ENCODE measurements around the gene MSANTD7. TPM values are rescaled to one million over a fixed set of nuclear protein-coding genes. Genes with fewer than 3 reads are reported as not detected.

Gene MSANTD7
- total RNA-seq, 1 experiment from 2014 or later: 25.0 TPM

DNA sequence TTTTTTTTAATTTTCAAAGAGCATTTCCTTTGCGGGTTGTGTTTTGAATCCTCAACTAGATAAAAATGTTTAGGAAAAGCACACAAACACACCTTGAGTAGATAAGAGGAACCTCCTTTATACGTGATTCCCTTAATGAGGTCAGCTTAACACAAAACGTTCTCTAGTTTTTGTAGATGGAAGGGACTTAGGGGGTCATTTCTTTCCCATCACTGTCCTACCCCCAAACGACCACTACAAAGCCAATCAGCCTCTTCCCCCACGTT, 41.8 kb downstream of the MSANTD7 start:
- DNase-seq: peak; percentile 61
- Histone ChIP-seq H3K9ac (ENCODE audit: low read length) (peak overlapping the region; percentile 86), H3K4me3 (ENCODE audit: low read length) (peak overlapping the region; percentile 83)

DNA sequence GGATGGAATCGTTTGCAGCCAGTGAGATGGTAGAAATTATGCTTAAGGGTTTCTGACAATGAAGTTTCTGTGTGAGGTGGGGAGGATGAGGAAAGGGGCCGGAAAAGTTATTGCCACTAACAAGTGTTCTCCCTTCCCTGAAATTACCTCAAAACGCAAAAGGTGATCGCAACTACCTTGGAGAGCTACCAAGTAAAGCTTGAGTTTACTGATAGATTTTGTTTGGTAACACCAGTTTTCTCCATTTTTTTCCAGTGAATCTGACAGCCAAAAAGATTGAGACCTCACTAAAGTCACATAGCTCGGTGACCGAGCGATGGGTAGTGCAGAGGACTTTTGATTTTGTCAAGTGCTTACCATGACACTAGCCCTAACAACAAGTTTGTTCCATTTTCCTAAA, 42.1 kb downstream of the MSANTD7 start:
- H3K4me1 ChIP-seq (ENCODE audit: low read length): peaks cover 36% of the 10 kb centered on the region
- peak overlapping the region; percentile 86 for H3K9ac ChIP-seq (ENCODE audit: low read length)
- H4K20me1 ChIP-seq (ENCODE audit: insufficient read depth, low read depth, low read length): no peaks in the 10 kb centered on the region
- H3K27me3 ChIP-seq (ENCODE audit: low read length): no peaks in the 10 kb centered on the region
- H3K27ac ChIP-seq (ENCODE audit: low read length): peak overlapping the region; percentile 36; the same call in 1 of the 2 replicates
- H3K36me3 ChIP-seq (ENCODE audit: insufficient read depth, low read length): peaks cover 15% of the 10 kb centered on the region; the same call in 1 of the 2 replicates
- peak overlapping the region; percentile 73 for H3K4me2 ChIP-seq (ENCODE audit: low read depth, low read length, poor library complexity, severe bottlenecking)
- H3K9me3 ChIP-seq (ENCODE audit: low read length): no peaks in the 10 kb centered on the region
- H3K79me2 ChIP-seq (ENCODE audit: low read length): peaks cover 95% of the 10 kb centered on the region
- no peak for DNase-seq
- H3K9me2 ChIP-seq (replicated peaks; ENCODE audit: insufficient read depth, low read length): no peaks in the 10 kb centered on the region
- H2AFZ ChIP-seq (ENCODE audit: low read length): no peak overlapping the region
- peak overlapping the region; percentile 83 for H3K4me3 ChIP-seq (ENCODE audit: low read length)

More for the DNA sequence above, 41.8 kb downstream of the MSANTD7 start:
- no peaks in the 10 kb centered on the region for H3K9me3 ChIP-seq (ENCODE audit: low read length)
- peak overlapping the region; percentile 73 for H3K4me2 ChIP-seq (ENCODE audit: low read depth, low read length, poor library complexity, severe bottlenecking)
- no peaks in the 10 kb centered on the region for H3K9me2 ChIP-seq (replicated peaks; ENCODE audit: insufficient read depth, low read length)
- peaks cover 12% of the 10 kb centered on the region; the same call in 1 of the 2 replicates for H3K36me3 ChIP-seq (ENCODE audit: insufficient read depth, low read length)
- peaks cover 36% of the 10 kb centered on the region for H3K4me1 ChIP-seq (ENCODE audit: low read length)
- H2AFZ ChIP-seq (ENCODE audit: low read length): no peak overlapping the region
- no peaks in the 10 kb centered on the region for H4K20me1 ChIP-seq (ENCODE audit: insufficient read depth, low read depth, low read length)
- H3K27me3 ChIP-seq (ENCODE audit: low read length): no peaks in the 10 kb centered on the region
- H3K79me2 ChIP-seq (ENCODE audit: low read length): peaks cover 95% of the 10 kb centered on the region
- peak overlapping the region; percentile 36; the same call in 1 of the 2 replicates for H3K27ac ChIP-seq (ENCODE audit: low read length)

DNA sequence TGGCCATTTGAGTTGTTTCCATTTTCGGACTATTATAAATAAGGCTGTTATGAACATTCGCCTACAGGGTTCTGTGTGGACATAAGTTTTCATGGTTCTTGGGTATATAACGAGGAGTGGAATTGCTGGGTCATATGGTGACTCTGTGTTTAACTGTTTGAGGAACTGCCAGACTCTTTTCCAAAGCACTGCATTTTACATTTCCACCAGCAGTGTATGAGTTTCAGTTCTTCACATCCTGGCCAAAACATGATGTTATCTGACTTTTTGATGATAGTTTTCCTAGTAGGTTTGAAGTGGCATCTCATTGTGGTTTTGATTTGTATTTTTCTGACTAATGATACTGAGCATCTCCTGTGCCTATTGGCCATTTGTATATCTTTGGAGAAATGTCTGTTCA, 46.0 kb downstream of the MSANTD7 start:
- Histone ChIP-seq H3K9me3 (ENCODE audit: low read length) (no peaks in the 10 kb centered on the region), H3K9me2 (replicated peaks; ENCODE audit: insufficient read depth, low read length) (no peaks in the 10 kb centered on the region), H3K9ac (ENCODE audit: low read length) (no peak overlapping the region), H3K79me2 (ENCODE audit: low read length) (peaks cover 98% of the 10 kb centered on the region), H3K4me1 (ENCODE audit: low read length) (peaks cover 19% of the 10 kb centered on the region), H3K4me3 (ENCODE audit: low read length) (no peak overlapping the region), H3K4me2 (ENCODE audit: low read depth, low read length, poor library complexity, severe bottlenecking) (no peak overlapping the region), H2AFZ (ENCODE audit: low read length) (no peak overlapping the region), H3K27me3 (ENCODE audit: low read length) (no peaks in the 10 kb centered on the region), H3K27ac (ENCODE audit: low read length) (no peak overlapping the region), H3K36me3 (ENCODE audit: insufficient read depth, low read length) (peaks cover 31% of the 10 kb centered on the region; the same call in 1 of the 2 replicates), H4K20me1 (ENCODE audit: insufficient read depth, low read depth, low read length) (0 out of 2 replicates have a peak, but pooled peaks cover 13% of the 10 kb centered on the region)
- no peak for DNase-seq

Other genes starting within 250 kb of the MSANTD7 start
- gene FAM107B, start 63.4 kb upstream of the MSANTD7 start, total RNA-seq (2014; rRNA removed; shearing (Covaris generic); ENCODE audit: low replicate concordance): 110 and 158 TPM in 2 replicates
- gene CDNF, start 269 bp upstream of the MSANTD7 start, total RNA-seq (2014; rRNA removed; shearing (Covaris generic); ENCODE audit: low replicate concordance): 1.2 and 2.2 TPM in 2 replicates
- gene HSPA14, start within 50 bp of the MSANTD7 start, total RNA-seq (2014; rRNA removed; shearing (Covaris generic); ENCODE audit: low replicate concordance): 34.2 and 34.8 TPM in 2 replicates
- 15.7 and 23.8 TPM in 2 replicates for gene SUV39H2, start 40.6 kb downstream of the MSANTD7 start, total RNA-seq (2014; rRNA removed; shearing (Covaris generic); ENCODE audit: low replicate concordance)
- gene DCLRE1C, start 115.8 kb downstream of the MSANTD7 start, total RNA-seq (2014; rRNA removed; shearing (Covaris generic); ENCODE audit: low replicate concordance): 15.8 and 19.6 TPM in 2 replicates
- 2.6 TPM in 1 of 2 replicates, not detected in the other for gene MEIG1, start 121.1 kb downstream of the MSANTD7 start, total RNA-seq (2014; rRNA removed; shearing (Covaris generic); ENCODE audit: low replicate concordance)
- gene OLAH, start 205.6 kb downstream of the MSANTD7 start, total RNA-seq (2014; rRNA removed; shearing (Covaris generic); ENCODE audit: low replicate concordance): not detected in 2 replicates